Measurements from ENCODE around the gene SHISA5.
A peak's percentile ranks its signal among the peaks of the same experiment; 100 is the strongest.
"Not testable (repeated sequence)": the region's sequence is repeated elsewhere in the genome, so short reads cannot be mapped to it uniquely, and the experiment has no call there.

The SHISA5 gene, protein sequence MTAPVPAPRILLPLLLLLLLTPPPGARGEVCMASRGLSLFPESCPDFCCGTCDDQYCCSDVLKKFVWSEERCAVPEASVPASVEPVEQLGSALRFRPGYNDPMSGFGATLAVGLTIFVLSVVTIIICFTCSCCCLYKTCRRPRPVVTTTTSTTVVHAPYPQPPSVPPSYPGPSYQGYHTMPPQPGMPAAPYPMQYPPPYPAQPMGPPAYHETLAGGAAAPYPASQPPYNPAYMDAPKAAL

DNA sequence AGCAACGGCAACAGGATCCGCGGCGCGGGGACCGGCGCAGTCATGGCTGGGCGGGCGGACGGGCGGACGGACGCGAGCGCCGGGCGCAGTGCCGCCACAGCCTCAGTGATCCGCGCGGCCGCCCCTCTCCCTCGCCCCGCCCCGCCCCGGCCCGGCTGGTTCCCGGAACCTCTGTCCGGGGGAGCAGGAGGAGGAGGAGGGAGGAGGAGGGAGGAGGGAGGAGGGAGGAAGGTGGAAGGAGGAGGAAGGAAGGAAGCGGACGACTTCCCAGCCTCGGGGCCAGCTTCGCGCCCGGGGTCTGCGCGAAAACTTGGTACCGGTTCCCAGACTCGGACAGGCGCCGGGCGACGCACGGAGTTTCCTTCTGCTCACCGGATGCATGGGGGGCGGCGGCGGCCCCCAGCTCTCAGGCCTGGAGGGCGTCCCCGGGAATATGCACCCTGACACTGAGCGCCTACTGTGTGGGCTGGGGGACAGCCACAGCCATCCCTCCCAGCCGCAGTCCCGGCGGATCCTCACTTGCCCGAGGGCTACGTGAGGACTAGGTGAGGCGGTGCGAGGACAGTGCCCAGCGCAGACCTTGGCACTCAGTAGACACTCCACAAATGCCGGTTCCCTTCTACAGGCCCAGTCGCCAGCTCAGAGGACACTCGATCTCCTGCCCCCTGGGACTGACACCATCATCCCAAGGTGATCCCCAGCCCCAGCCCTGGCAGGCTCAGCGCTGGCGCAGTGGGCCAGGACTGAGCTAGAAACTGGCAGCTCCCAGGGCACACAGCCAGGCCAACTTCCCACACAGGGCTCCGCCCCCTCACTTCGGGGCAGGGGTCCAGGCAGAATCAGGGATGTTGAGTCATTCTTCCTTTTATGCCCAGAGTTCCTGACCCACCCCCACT, at the start of gene SHISA5:
SHISA5 (minus strand) TSS at position 124 of the 896 bp plus-strand sequence; CDS start at position 44, 80 bp downstream.
- DNase-seq, result no peak

DNA sequence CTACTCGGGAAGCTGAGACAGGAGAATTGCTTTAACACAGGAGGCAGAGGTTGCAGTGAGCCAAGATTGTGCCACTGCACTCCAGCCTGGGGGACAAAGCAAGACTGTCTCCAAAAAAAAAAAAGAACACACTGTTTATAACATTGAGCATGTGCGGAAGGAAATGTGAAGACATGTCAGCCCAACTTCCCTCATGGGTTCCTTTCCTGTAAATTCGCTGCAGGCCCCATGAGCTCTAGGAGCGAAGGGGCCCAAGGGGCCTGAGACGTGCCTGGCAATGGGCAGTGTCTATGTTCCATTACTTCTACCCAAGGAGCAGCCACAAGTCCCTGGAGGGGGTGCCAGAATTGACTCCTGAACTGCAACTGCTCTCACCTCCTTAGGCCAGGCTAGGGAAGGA, 49.4 kb upstream of the SHISA5 start:
- DNase-seq, result peak; percentile 32

DNA sequence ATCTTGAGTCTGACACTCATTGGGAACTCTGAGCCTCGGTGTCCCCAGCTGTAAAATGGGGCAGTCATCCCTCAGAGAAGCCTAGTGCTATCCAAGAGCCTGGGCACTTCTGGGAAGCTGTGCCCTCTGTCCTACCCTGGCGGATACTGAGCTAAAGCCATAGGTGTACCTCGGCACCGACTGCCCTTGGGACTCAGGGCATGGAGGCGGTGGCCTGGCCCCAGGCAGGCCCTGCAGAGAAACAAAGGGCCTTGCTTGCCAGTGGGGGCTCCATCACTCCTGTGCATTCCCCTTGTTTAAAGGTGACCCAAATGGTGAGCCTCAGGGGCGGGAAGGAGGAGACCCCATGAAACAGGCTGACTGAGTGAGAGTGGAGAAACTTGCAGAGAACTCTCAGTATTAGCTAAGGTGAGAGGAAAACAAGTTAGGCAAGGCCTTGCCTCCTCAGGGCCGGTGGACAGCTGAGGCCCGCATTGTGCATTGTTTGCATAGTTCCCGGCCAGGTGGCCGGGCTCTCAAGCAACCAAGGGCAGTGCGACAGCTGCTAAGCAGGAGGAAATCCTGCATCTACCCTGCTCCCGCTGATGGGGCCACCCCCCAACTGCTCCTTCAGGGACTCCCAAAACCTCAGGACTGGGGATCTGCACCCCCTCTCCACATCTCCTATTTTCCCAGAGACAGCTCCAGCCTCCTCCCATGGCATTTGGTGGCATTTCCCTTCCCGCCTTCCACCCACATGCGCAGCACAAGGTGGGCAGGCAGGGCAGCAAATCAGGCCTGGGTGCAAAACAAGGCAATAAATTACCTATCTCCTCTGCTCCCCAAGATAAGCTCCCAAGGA, 48.4 kb upstream of the SHISA5 start:
- no peak for DNase-seq

DNA sequence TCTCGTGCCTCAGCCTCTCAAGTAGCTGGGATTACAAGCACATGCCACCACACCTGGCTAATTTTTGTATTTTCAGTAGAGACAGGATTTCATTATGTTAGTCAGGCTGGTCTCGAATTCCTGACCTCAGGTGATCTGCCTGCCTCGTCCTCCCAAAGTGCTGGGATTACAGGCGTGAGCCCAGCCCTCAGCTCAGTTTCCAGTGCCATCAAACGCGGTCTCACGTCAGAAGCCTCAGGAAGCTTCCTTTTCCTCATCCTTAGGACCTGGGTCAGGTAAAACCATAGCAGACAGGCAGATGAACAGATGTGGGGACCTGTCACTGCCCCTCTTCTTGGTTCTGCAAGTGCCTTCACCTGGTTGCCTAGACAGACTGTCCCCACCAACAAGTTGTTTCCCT, 47.7 kb upstream of the SHISA5 start:
- DNase-seq, result not testable (repeated sequence)

DNA sequence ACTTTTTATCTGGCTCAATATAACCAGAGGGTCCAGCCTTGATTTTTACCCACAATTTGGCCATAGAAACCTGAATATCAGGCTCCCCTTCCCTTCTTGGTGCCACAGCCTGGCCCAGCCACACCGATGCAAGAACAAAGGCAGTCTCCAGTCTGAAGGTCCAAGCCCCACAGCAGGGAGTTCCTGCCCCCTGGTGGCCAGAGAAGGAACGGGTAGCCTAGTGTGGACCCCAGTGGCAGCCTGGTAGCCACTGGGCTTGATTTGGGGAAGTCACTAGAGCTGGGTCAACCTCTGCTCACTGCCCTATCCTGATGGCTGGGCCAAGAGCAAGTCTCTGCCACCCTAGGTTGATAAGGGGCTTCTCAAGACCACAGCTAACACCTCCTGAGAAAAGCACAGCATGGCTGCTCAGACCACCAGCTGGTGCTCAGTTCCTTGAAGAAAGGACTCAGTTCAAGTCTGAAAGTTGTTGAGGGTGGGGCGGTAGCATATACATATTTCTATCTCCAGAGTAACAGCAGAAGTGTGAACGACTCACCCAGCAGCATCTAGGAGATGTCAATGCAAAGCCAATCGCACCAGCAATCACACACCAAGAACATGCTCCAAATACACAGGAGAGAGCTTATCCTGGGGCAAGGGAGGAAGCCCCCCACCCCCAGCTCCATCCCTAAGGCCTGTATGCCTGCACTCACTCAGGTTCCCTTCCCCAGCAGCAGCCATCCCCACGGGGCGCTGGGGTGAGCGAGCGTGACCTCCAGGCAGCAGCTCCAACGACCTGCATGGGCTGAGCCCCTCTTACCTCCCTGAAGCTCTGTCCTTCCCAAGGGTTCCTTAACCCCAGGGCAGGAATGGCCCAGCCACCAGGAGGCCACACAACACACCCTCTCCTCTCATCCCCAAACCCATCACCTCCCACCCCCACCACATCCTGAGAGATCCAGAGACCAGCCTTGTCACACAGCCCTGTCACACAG, 45.0 kb upstream of the SHISA5 start:
- peak; percentile 34 for DNase-seq

DNA sequence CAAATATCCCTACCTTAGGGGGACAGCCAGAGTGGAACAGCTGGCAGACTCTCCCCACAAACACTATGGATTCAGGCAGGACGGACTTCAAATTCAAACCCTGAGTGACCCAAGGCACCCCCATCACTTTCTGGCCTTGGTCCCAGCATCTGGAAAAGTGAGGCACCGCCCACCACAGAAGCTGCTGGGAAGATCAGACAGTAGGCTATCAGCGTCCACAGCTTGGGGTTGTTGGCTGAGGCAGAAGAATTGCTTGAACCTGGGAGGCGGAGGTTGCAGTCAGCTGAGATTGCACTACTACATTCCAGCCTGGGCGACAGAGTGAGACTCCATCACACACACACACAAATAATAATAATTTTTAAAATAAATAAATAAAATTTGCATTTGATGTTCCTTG, 44.2 kb upstream of the SHISA5 start:
- no peak for DNase-seq

DNA sequence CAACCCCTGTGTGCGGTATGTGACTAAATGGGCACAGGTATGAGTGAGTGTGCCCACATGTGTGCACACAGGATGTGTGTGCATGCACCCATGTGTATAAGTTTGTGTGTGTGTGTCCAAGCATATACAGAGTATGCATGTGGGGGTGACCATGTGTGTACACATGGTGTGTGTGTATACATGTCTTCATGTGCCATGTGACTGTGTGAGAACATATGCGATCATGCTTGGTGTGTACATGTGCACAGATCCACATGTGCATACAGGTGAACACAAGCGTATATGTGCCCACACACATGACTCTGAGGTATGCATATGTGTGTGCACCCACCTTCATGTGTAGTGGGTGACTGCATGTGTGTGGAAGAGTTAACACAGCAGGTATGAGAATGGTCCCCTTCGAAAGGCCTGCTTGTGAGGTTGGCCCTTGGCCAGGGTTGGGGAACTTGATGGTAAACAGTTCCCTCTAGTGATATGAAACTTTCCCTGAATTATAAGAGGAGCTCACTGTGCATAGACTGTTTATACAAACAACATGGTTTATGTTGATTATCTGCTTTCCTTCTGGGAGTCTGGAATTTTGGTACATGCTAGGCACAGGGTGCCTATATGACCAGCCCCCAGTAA, 42.3 kb upstream of the SHISA5 start:
- DNase-seq, result no peak

DNA sequence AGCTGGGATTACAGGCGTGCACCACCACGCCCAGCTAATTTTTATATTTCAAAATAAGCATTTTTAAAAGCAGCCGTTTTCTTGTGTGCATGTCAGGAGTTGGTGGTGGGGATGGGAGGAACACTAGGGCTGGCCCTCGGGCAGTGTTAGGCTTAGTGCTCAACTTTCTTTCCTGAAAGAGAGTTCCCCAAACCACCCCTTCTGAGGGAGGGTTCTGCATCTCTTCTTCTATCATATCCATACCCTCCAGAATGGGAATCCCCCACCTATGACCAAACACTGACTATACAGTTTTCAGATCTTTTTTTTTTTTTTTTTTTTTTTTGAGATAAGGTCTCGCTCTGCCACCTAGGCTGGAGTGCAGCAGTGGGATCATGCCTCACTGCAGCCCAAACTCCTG, 40.2 kb upstream of the SHISA5 start:
- DNase-seq, result no peak

DNA sequence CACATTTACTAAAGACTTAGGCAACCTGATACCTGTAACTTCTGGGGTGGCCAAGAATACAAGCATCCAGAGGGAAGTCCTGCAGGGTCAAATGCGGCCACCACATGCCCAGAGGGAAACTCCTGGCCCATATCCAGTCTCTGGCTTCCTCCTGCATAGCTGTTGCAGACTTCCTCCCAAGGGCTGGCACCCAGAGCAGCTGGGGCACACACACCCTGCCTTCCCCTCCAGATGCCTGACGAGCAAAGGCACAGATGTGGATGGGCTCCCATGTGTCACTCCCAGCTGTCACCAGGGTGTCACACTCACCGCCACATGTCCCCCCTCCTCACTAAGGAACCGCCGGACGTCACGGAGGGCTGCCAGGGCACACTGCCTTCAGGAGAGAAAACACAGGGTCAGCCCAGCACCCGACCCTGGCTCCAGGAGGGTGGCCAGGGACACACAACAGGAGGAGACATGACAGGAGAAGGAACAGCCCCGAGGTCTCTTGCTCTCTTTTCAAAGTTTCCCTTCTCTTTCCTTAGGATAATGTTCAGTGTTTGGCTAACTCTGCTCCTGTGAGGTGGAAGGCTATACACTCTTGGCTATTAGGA, 39.4 kb upstream of the SHISA5 start:
- DNase-seq, result peak; percentile 65

DNA sequence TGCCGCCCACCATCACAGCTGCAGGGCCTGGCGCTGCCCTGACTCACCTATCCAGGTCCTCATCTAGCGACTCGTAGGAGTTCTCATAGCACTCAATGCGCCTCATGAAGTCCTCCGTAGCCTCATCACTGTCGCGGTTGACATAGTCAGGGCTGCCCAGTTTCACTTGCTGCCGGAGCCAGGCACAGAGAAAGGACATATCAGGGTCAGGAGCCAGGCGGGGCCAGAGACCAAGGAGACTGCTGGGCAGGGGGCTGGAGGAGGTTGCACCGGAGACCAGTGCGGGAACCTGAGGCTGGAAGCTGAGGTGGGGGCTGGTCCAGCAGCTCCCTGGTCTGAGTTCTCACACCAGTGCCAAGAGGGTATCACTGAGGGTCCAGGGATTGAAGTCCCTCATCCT, 34.5 kb upstream of the SHISA5 start:
- DNase-seq, result no peak

DNA sequence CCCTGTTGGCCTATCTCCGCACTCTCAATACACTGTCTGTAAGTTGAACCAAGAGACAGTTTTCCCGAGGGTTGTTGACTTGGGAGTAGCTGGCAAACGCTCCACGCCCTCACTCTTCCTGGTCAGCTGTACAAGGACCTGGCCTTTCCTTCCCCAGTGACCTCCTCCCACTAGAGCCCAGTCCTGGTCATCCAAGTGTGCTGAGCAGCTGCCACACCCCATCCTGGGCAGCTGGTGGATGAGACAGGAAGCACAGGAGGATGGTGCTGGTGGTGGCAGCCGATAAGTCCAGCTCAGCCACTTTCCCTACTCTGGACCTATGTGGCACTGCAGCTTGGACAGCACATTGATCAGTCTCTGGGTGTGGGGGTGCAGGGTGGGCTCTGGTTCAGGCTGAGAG, 32.8 kb upstream of the SHISA5 start:
- no peak for DNase-seq

DNA sequence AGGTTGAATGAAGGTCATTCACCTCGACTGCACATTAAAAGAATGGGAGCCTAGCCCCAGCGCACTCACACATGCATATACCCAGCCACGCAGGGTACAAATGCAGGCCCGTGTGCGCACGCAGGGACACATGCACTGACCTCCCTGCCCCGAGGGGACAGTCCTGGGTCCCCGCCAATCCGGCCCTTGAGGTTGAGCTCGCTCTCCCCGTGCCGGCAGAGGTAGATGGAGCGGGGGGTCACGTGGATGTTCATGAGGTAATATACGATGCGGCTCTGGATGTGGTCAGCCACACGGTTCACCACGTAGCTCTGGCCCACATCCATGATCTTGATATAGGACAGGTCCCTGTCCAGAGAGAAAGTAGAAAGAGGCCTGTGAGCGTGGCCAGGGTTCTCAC, 32.1 kb upstream of the SHISA5 start:
- no peak for DNase-seq

DNA sequence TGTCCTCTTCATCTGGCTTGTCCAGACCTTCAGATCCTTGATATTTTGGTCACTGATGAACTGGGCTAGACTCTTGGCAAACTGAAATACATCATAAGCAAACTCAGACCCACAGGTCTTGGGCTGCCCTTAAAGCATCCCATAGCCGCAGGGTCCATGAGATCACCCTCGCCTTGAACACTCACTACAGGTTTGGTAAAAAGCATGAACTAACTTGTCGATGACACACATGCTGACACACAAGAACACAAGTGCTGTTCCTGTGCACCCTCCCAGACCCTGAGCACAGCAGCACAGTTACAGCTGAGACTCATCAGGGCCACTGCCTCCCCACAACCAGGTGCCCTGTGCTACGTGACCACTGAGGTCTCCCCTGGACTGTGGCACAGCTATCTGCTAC, 31.6 kb upstream of the SHISA5 start:
- no peak for DNase-seq

DNA sequence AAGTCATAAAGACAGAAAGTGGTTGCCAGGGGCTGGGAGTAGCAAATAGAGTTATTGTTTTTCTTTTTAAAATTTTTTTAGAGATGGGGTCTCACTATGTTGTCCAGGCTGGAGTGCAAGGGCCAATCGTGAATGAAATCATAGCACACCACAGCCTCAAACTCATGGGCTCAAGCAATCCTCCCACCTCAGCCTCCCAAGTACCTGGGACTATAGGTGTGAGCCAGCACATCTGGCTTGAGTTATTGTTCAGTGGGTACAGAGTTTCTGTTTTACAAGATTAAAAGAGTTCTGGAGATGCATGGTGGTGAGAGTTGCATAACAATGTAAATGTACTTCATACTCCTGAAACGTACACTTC, 29.0 kb upstream of the SHISA5 start:
- DNase-seq, result no peak

DNA sequence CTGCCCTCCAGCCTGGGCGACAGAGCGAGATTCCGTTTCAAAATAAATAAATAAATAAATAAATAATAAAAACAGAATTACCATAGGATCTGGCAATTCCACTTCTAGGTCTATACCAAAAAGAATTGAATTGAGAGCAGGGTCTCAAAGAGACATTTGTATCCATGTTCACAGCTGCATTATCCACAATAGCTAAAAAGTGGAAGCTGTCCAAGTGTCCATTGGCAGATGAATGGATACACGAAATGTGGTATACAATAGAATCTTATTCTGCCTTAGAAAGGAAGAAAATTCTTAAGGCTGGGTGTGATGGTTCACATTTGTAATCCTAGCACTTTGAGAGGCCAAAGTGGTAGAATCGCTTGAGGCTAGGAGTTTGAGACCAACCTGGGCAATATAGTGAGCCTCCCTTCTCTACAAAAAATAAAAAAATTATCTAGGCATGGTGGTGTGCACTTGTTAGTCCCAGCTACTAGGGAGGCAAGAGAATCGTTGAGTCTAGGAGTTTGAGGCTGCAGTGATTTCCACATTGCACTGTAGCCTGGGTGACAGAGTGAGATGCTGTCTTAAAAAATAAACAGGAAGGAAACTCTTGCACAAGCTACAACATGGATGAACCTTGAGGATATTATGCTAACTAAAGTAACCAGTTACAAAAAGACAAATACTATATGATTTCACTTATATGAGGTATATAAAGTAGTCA, 28.4 kb upstream of the SHISA5 start:
- no peak for DNase-seq

DNA sequence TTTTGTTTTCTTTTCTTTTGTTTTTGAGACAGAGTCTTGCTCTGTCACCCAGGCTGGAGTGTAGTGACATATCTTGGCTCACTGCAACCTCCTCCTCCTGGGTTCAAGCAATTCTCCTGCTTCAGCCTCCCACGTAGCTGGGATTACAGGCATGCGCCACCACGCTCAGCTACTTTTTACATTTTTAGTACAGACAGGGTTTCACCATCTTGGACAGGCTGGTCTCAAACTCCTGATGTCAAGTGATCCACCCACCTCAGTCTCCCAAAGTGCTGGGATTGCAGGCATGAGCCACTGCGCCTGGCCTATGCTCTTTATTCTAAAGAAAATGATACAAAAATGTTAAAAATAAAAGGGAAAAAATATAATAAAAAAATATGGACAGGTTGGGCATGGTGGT, 26.7 kb upstream of the SHISA5 start:
- DNase-seq, result not testable (repeated sequence)

DNA sequence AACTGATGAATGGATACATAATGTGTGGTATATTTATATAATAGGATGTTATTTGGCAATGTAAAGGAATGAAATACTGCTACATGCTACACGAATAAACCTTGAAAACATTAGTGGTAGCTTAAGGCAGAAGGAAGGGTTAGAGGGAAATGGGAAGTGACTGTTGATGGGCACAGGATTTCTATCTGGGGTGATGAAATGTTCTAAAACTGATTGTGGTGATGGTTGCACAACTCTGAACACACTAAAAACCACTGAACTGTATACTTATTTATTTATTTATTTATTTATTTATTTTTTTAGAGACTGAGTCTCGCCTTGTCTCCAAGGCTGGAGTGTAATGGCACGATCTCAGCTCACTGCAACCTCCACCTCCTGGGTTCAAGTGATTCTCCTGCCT, 24.8 kb upstream of the SHISA5 start:
- DNase-seq, result peak; percentile 72

DNA sequence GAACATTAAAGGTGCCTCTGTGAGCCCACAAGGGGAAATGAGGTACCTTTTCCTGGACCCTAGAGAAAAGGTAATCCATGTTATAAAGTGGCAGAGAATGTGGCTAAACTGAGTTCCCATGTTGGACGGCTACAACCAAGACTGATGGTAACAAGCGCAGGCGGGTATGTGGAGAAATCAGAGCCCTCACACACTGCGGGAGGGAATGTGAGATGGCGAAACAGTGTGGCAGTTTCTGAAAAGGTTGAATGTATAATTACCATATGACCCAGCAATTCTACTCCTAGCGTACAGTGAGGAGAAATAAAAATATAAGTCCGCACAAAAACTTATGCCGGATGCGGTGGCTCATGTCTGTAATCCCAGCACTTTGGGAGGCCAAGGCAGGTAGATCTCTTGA, 24.1 kb upstream of the SHISA5 start:
- DNase-seq, result no peak

DNA sequence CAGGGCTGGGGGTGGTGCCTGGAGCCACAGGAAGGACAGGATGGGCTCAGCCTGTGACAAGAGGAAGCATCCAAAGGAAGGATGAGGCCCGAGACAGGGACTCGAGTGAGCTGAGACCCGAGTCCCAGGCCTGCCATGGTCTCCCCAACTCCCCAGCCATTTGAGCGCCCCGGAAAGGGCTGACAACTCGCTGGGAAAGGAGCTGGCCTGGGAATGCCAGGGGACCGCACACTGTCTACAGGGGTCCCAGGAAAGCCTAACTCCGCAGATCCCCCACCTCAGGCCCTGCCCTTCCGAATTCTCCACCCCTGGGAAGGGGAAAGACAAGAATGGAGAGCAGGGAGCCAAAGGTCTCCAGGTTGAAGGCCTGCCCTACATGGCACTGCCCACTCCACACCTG, 21.0 kb upstream of the SHISA5 start:
- no peak for DNase-seq

DNA sequence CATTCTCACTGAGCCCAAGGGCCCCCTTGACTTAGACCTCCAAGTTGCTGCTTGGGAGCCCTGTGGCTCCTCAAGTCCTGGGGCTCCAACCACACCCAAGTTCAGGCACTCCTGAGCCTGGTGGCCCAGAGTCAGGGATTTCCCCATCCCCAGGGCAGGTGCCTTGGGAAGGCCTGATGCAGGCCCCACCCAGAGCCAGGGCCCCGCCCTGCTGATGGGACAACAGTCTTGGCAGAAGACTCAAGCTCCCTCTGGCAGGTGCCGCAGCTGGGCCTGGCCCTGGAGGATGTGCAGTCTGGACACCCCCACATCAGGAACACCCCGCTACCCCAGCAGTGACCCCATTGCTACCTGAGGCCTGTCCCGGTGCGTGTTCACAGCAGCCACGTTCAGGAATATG, 17.7 kb upstream of the SHISA5 start:
- no peak for DNase-seq

DNA sequence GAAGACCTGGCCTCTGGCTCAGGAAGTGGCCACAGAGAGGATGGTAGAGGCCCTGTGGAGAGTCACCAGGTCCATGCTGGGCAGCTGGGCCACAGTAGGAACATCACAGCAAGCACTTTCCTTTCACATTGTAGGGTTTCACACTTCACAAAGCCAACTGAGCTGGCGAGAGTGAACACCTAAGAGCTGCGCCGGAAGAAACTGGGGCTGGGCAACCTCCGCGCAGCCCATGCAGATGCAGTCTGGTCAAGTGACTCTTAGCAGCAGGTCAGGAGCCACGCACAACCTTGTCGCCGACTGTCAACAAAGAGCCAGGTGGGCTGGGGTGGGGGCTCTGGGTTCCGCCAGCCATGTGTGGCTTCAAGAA, 15.3 kb upstream of the SHISA5 start:
- DNase-seq, result no peak
